Psoas muscle (tissue), 8 donors: ENCODE measurements around the gene RAVER2. TPM values are rescaled to one million over a fixed set of nuclear protein-coding genes. Genes with fewer than 3 reads are reported as not detected.

Source experiments
- ATAC-seq, 4 donors: fragments of 200-7000 bp; cut with Tn5 transposase; one replicate each; pipeline ENCODE4 v1.9.1; 2020; ENCODE audit warnings: moderate library complexity in 3 of 4, mild to moderate bottlenecking in 2 of 4
- DNase-seq, 2 donors: peaks; one replicate each; pipeline ENCODE4 v3.0.0-alpha.2; 2020
- H3K27ac ChIP-seq: fragments of 200-600 bp; one replicate; pipeline ENCODE4 v1.8.0; 2022
- H3K27me3 ChIP-seq, 3 donors: fragments of 200-600 bp in 1 of 3; one replicate each; pipeline versions ENCODE4 v1.6.1 to v1.8.0; 2013 to 2022; ENCODE audit warnings: low read length in 2 of 3, mild to moderate bottlenecking in 2 of 3, moderate library complexity in 1 of 3; ENCODE audit not compliant: insufficient read depth in 3 of 3
- H3K36me3 ChIP-seq, 2 donors: fragments of 200-600 bp in 1 of 2; one replicate each; pipeline versions ENCODE4 v1.6.1 to v1.8.0; 2013 to 2022; ENCODE audit warnings: low read depth in 1 of 2, mild to moderate bottlenecking in 1 of 2, moderate library complexity in 1 of 2; ENCODE audit not compliant: insufficient read depth in 1 of 2
- H3K4me1 ChIP-seq: fragments of 200-600 bp; one replicate; pipeline ENCODE4 v1.8.0; 2022
- H3K4me3 ChIP-seq: fragments of 200-600 bp; one replicate; pipeline ENCODE4 v1.8.0; 2022; ENCODE audit warnings: mild to moderate bottlenecking
- H3K9me3 ChIP-seq: fragments of 200-600 bp; one replicate; pipeline ENCODE4 v1.8.0; 2022
- WGBS, 3 donors: extraction: QIAGEN DNeasy Blood & Tissue Kit; methylation state at CpG; one replicate each; pipeline versions ENCODE4 v1.1.6 to v1.1.7; 2013; 5-methylcytosine and 5-hydroxymethylcytosine counted together
- intact Hi-C, 2 donors: fragments of 100-400 bp; cut with DNase I; formaldehyde crosslinking; loops; one replicate each; pipeline versions ENCODE4 v1.11.0 to v1.14.2; 2022
- polyA plus RNA-seq, 3 donors: library from polyadenylated mRNA; stranded (reverse); fragments of 200-250 nt; gene quantifications; one replicate each; pipeline ENCODE4 v1.2.3, GENCODE V29; 2013
- total RNA-seq, 4 donors: library from RNA; stranded (reverse); fragmentation: NEBNext Ultra II Directional in 2 of 4; extraction: Animal tissue kit (Norgen Biotek cat#: 25700) in 2 of 4; gene quantifications; one replicate each; pipeline versions ENCODE4 v1.2.1 to v1.2.4, GENCODE V29; 2021 to 2023
- TF ChIP-seq, protein P1 (sequence below): fragments of 200-600 bp; IDR thresholded peaks from one replicate; pipeline ENCODE4 v1.8.0; 2022; ENCODE audit warnings: antibody characterized with exemption
- donor health status: healthy with polysubstance abuse.
- donor health status: DM: no; HTN: no; CAD: no; lungs with moderate emphysema.
- donor health status: Bipolar disorder and iron deficiency.
- donor health status: healthy.
- donor health status: DM: yes; HTN: yes; CAD: no.
- donor health status: DM: no; HTN: no; CAD: no.
- donor health status: DM: no; HTN: no; CAD: no.
- donor health status: DM: yes; HTN: yes; CAD: no.

RAVER2 gene
- total and polyA plus RNA-seq, 7 donors, result 1.5 to 12.3 (median 9.0) TPM

GRCh38 chr1:64873576-64873975 lies 128.7 kb downstream of the RAVER2 start:
- 85 to 90% (median 88%) methylated on average over 9 of the region's 9 CpGs for WGBS, 3 donors
- intact Hi-C loops, result no loop called here
- peaks cover 12% of the 10 kb centered on the region for H3K4me1 ChIP-seq
- no peak overlapping the region for H3K27ac ChIP-seq
- DNase-seq (no peak), ATAC-seq (peak; percentile 15 to 70 (median 52))
- H3K9me3 ChIP-seq, result no peaks in the 10 kb centered on the region
- no peak overlapping the region for H3K4me3 ChIP-seq
- H3K27me3 ChIP-seq, result no peaks in the 10 kb centered on the region
- TF ChIP-seq, protein P1, sequence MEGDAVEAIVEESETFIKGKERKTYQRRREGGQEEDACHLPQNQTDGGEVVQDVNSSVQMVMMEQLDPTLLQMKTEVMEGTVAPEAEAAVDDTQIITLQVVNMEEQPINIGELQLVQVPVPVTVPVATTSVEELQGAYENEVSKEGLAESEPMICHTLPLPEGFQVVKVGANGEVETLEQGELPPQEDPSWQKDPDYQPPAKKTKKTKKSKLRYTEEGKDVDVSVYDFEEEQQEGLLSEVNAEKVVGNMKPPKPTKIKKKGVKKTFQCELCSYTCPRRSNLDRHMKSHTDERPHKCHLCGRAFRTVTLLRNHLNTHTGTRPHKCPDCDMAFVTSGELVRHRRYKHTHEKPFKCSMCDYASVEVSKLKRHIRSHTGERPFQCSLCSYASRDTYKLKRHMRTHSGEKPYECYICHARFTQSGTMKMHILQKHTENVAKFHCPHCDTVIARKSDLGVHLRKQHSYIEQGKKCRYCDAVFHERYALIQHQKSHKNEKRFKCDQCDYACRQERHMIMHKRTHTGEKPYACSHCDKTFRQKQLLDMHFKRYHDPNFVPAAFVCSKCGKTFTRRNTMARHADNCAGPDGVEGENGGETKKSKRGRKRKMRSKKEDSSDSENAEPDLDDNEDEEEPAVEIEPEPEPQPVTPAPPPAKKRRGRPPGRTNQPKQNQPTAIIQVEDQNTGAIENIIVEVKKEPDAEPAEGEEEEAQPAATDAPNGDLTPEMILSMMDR, result no peak
- peaks cover 4 to 83% of the 10 kb centered on the region in 2 donors for H3K36me3 ChIP-seq

- WGBS, 3 donors, result 85 to 92% (median 86%) methylated on average over 3 of the region's 3 CpGs
- peaks cover 4 to 79% of the 10 kb centered on the region in 2 donors for H3K36me3 ChIP-seq
- DNase-seq (no peak), ATAC-seq (peak in 1 of 4 donors; percentile 5)
- TF ChIP-seq, protein P1, result no peak
- peak overlapping the region; percentile 33 for H3K27ac ChIP-seq
- intact Hi-C loops, result no loop called here
- peaks cover 21% of the 10 kb centered on the region for H3K4me1 ChIP-seq
- no peak overlapping the region for H3K4me3 ChIP-seq
- no peaks in the 10 kb centered on the region for H3K9me3 ChIP-seq
- no peaks in the 10 kb centered on the region for H3K27me3 ChIP-seq
Observed at GRCh38 chr1:64874666-64875065, 129.8 kb downstream of the RAVER2 start.

DNA sequence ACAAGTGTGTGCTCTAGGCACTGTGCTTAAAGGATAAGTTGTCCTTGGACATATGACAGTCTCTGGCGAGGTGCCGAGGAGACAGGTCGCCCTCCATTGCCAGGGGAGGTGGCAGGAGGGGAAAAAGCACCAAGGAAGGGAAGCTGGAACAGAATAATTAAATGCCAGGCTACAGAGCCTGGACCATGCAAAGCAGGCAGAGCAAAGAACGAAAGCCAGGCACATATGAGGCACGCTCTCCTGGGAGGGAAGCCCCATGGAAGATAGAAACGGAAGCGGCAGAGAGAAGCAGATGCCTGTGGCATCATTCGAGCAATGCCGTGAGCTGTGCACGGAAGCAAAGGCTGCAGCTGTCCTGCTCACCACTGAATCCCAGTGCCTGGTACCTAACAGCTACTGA lies 130.2 kb downstream of the RAVER2 start:
- intact Hi-C loops, result no loop called here
- no peak overlapping the region for H3K4me3 ChIP-seq
- peak; percentile 53 to 66 (median 56) for ATAC-seq

DNA sequence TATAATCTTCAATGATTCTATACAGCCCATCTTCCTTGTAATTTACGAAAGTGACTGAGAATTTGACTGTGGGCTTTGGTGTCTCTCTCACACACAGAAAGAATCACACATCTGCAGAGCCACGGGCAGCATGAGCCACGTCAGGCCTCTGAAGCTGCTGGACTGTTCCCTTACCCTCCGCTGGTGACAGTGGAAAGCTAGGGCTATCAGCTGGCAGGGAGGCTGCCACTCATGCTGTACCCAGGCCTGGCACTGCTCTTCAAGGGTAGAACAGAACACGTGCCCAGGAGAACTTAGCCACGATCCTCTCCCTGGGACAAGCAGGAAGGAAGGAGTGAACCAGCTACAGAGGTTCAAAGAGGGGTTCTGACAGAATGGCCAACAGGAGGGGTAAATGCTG lies 130.7 kb downstream of the RAVER2 start:
- intact Hi-C loops, result no loop called here
- Histone ChIP-seq H3K36me3 (peaks cover 4 to 71% of the 10 kb centered on the region in 2 donors), H3K4me1 (peaks cover 28% of the 10 kb centered on the region), H3K27me3 (no peaks in the 10 kb centered on the region), H3K27ac (peak overlapping the region; percentile 33), H3K4me3 (no peak overlapping the region), H3K9me3 (no peaks in the 10 kb centered on the region)
- ATAC-seq (peak in 3 of 4 donors; percentile 65 to 77 (median 66)), DNase-seq (no peak)
- TF ChIP-seq, protein P1, result no peak
- WGBS, 3 donors, result 42 to 65% (median 51%) methylated on average over 6 of the region's 6 CpGs

More for the DNA sequence above, 130.2 kb downstream of the RAVER2 start:
- DNase-seq, result no peak
- peak overlapping the region; percentile 33 for H3K27ac ChIP-seq
- peaks cover 4 to 76% of the 10 kb centered on the region in 2 donors for H3K36me3 ChIP-seq
- WGBS, 3 donors, result 41 to 87% (median 76%) methylated on average over 10 of the region's 10 CpGs
- H3K9me3 ChIP-seq, result no peaks in the 10 kb centered on the region
- TF ChIP-seq, protein P1, result no peak
- H3K4me1 ChIP-seq, result peaks cover 26% of the 10 kb centered on the region
- no peaks in the 10 kb centered on the region for H3K27me3 ChIP-seq

GRCh38 chr1:64877151-64877550 lies 132.3 kb downstream of the RAVER2 start:
- Histone ChIP-seq H3K27me3 (no peaks in the 10 kb centered on the region), H3K9me3 (no peaks in the 10 kb centered on the region), H3K27ac (no peak overlapping the region), H3K36me3 (peaks cover 2 to 67% of the 10 kb centered on the region in 2 donors), H3K4me1 (peaks cover 28% of the 10 kb centered on the region), H3K4me3 (no peak overlapping the region)
- ATAC-seq (no peak), DNase-seq (no peak)
- WGBS, 3 donors, result 89 to 94% (median 92%) methylated on average over 2 of the region's 2 CpGs
- TF ChIP-seq, protein P1, result no peak
- intact Hi-C loops, result no loop called here
